ENCODE measurements around the gene YES1.
"Not testable (repeated sequence)": the region's sequence is repeated elsewhere in the genome, so short reads cannot be mapped to it uniquely, and the experiment has no call there.

Gene YES1

GRCh38 chr18:808502-808901 is 3.5 kb downstream of the YES1 start:
- DNase-seq (ENCODE audit: low read depth in 2 of 2), result peak in 1 of 2 donors; percentile 33
- TF ChIP-seq CTCF (IDR thresholded peaks at IDR 0.05; ENCODE audit: low read depth, low read length), result no peak

DNA sequence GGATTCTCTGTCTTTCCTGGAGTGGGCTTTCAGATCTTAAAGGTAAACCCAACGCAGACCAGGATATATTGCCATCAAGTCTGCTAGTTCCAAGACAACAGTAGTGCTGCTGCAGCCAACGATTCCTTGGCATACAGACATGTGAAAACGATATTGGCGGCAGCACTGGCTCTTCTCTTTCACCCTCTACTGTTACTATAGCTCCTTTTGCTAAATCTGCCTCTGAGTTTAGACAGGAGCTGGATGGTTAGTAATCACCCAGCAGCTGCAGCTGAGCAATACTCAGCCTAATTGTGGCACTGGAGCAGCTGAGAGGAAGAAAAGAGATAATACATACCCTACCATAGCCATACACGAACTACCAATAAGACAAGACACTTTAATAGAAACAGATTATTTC is 4.0 kb downstream of the YES1 start:
- DNase-seq (ENCODE audit: low read depth in 2 of 2), result peak; percentile 31 to 43
- no peak overlapping the region for H3K4me3 ChIP-seq (replicated peaks in 1 of 2; ENCODE audit: low read depth in 2 of 2, low read length in 2 of 2)
- no peak for TF ChIP-seq CTCF (IDR thresholded peaks at IDR 0.05; ENCODE audit: low read depth, low read length)

More at GRCh38 chr18:808502-808901, 3.5 kb downstream of the YES1 start:
- H3K4me3 ChIP-seq (replicated peaks in 1 of 2; ENCODE audit: low read depth in 2 of 2, low read length in 2 of 2), result no peak overlapping the region

DNA sequence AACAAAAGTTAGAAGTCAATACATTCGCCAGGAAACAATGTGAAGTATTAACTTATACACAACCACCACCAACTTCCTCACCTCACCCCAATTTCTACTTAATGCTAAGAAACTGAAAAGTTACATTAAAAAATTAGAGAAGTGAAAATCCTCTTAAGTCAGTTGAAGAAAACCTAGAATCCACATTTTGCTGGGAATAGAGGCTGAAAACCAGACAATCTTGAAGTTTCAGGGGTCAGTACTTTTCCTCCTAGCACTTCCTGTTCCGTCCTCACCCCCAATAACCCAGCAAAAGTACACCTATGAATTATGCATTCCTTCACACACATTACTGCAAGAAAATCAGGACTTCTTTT is 6.3 kb downstream of the YES1 start:
- no peak for TF ChIP-seq CTCF (IDR thresholded peaks at IDR 0.05; ENCODE audit: low read depth, low read length)
- DNase-seq (ENCODE audit: low read depth in 2 of 2), result no peak
- no peak overlapping the region for H3K4me3 ChIP-seq (replicated peaks in 1 of 2; ENCODE audit: low read depth in 2 of 2, low read length in 2 of 2)

DNA sequence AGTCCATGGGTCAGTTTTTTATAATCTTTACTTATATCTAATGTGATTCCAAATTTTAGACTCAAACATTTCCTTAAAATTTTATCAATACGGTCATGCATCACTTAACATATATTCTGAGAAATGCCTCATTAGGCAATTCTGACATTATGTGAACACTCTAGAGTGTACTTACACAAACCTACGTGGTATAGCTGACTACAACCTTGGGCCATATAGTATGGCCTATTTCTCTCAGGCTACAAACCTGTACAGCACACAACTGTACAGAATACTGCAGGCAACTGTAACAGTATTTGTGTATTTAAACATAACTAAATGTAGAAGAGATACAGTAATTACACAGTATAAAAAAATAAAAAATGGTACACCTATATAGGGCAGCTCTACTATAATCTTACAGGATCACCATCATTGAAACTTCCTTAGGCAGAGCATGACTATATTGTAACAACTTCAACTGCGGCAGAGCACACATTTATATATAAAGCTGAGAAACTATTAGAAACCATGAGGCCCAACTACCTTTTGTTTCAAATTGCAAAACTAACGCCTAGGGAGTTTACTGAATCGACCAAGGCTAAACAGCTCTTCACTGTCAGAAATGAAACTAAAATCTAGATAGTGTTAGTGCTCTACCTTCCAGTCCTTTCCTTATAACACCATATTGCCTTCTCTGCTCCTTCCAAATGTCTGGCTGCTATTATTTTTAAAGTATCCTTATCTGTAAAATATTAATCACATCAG is 6.9 kb downstream of the YES1 start:
- DNase-seq (ENCODE audit: low read depth in 2 of 2), result no peak
- TF ChIP-seq CTCF (IDR thresholded peaks at IDR 0.05; ENCODE audit: low read depth, low read length), result no peak
- H3K4me3 ChIP-seq (replicated peaks in 1 of 2; ENCODE audit: low read depth in 2 of 2, low read length in 2 of 2), result no peak overlapping the region

DNA sequence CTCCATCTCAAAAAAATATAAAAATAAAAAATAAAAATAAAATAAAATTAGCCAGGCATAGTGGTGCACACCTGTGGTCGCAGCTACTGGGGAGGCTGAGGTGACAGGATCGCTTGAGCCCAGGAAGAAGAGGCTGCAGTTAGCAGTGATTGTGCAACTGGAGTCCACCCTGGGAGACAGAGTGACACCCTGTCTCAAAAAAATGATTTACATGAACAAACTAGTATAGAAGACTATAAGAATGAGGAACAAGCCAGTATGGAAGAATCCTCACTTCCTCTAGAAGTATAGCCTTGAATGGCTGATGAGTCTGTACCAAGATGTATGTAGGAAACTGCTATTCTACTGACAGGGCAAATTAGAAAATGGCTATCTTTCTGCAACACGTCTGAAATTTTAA is 10.9 kb downstream of the YES1 start:
- no peak for TF ChIP-seq CTCF (IDR thresholded peaks at IDR 0.05; ENCODE audit: low read depth, low read length)
- H3K4me3 ChIP-seq (replicated peaks in 1 of 2; ENCODE audit: low read depth in 2 of 2, low read length in 2 of 2), result no peak overlapping the region
- no peak for DNase-seq (ENCODE audit: low read depth in 2 of 2)

DNA sequence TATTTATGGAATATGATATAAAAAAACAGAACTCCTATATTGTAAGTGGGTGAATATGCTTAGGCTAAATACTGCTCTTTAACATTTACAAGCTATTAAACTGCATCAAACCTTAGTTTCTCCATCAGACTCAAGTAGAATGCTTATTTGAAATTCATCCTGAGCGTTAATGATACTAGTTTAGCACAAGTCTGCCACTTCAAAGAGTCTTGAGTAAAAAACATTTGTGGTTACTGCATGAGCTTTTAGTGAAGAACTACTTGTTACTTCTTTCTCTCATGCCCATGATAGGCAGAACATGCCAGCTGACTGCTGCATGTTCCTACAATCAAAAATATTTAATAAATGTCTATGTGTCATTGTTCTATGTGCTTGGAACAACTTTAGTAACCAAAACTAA is 12.1 kb downstream of the YES1 start:
- no peak for TF ChIP-seq CTCF (IDR thresholded peaks at IDR 0.05; ENCODE audit: low read depth, low read length)
- H3K4me3 ChIP-seq (replicated peaks in 1 of 2; ENCODE audit: low read depth in 2 of 2, low read length in 2 of 2), result no peak overlapping the region
- no peak for DNase-seq (ENCODE audit: low read depth in 2 of 2)

DNA sequence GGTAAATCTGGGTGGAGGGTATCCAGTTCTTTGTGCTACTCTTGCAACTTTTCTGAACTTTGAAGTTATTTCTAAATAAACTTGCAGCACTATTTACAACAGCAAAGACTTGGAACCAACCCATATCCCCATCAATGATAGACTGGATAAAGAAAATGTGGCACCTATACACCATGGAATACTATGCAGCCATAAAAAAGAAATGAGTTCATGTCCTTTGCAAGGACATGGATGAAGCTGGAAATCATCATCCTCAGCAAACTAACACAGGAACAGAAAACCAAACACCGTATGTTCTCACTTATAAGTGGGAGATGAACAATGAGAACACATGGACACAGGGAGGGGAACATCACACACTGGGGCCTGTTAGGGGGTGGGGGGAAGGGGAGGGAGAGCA is 16.7 kb downstream of the YES1 start:
- not testable (repeated sequence) for DNase-seq (ENCODE audit: low read depth in 2 of 2); H3K4me3 ChIP-seq (replicated peaks in 1 of 2; ENCODE audit: low read depth in 2 of 2, low read length in 2 of 2)

All from cardiac fibroblast (primary cell).